HG03469 (cell line): ENCODE measurements around the gene C2CD3.
"Not testable (repeated sequence)": the region's sequence is repeated elsewhere in the genome, so short reads cannot be mapped to it uniquely, and the experiment has no call there.

Source experiments
- ATAC-seq: cut with Tn5 transposase; IDR thresholded peaks from one replicate; pipeline ENCODE4 v1.9.1; 2021; ENCODE audit warnings: mild to moderate bottlenecking, moderate library complexity, moderate number of reproducible peaks; ENCODE audit not compliant: unreplicated experiment

Gene C2CD3

GRCh38 chr11:74005721-74006517 is 164.9 kb downstream of the C2CD3 start:
- no peak for ATAC-seq

- no peak for ATAC-seq
Measured at GRCh38 chr11:74004759-74005615, 165.8 kb downstream of the C2CD3 start.

- ATAC-seq = no peak
Measured at GRCh38 chr11:74004046-74004695, 166.6 kb downstream of the C2CD3 start.

- ATAC-seq = no peak
Measured at GRCh38 chr11:74002832-74003231, 168.0 kb downstream of the C2CD3 start.

- no peak for ATAC-seq
Measured at GRCh38 chr11:74001822-74002286, 168.9 kb downstream of the C2CD3 start.

GRCh38 chr11:74000307-74001133 is 170.3 kb downstream of the C2CD3 start:
- no peak for ATAC-seq

- ATAC-seq = no peak
Measured at GRCh38 chr11:73999581-74000306, 171.1 kb downstream of the C2CD3 start.

GRCh38 chr11:73998846-73999575 is 171.8 kb downstream of the C2CD3 start:
- no peak for ATAC-seq

- no peak for ATAC-seq
Measured at GRCh38 chr11:73997120-73997770, 173.6 kb downstream of the C2CD3 start.

GRCh38 chr11:73996161-73996747 is 174.5 kb downstream of the C2CD3 start:
- ATAC-seq = no peak

- ATAC-seq = no peak
Measured at GRCh38 chr11:73995731-73996130, 175.1 kb downstream of the C2CD3 start.

- no peak for ATAC-seq
Measured at GRCh38 chr11:73995247-73995646, 175.6 kb downstream of the C2CD3 start.

GRCh38 chr11:73991471-73992006 is 179.3 kb downstream of the C2CD3 start:
- no peak for ATAC-seq

- no peak for ATAC-seq
Measured at GRCh38 chr11:73990730-73991129, 180.1 kb downstream of the C2CD3 start.

GRCh38 chr11:73989156-73989555 is 181.6 kb downstream of the C2CD3 start:
- ATAC-seq = no peak

- no peak for ATAC-seq
Measured at GRCh38 chr11:73988227-73988626, 182.6 kb downstream of the C2CD3 start.

- not testable (repeated sequence) for ATAC-seq
Measured at GRCh38 chr11:73985661-73986060, 185.1 kb downstream of the C2CD3 start.
